Cardiac fibroblast (primary cell): Measurements from ENCODE around the gene RPL26.
"Not testable (repeated sequence)": the region's sequence is repeated elsewhere in the genome, so short reads cannot be mapped to it uniquely, and the experiment has no call there.

ENCODE experiments used
- DNase-seq, 2 donors: peaks; one replicate each; pipeline versions ENCODE4 v3.0.0 to v3.0.0-alpha.2; 2010; ENCODE audit warnings: low read depth in 2 of 2
- H3K4me3 ChIP-seq, 2 donors: replicated peaks in 1 of 2; 1 replicate in 1 of 2; 2 replicates in 1 of 2; pipeline ENCODE4 v1.5.1; 2011; ENCODE audit warnings: low read depth in 2 of 2, low read length in 2 of 2, mild to moderate bottlenecking in 2 of 2, moderate library complexity in 1 of 2
- TF ChIP-seq, protein P1 (sequence below): IDR thresholded peaks from one replicate; pipeline ENCODE4 v1.5.1; 2011; ENCODE audit warnings: low read depth, mild to moderate bottlenecking, low read length, inconsistent platforms

Gene RPL26

DNA sequence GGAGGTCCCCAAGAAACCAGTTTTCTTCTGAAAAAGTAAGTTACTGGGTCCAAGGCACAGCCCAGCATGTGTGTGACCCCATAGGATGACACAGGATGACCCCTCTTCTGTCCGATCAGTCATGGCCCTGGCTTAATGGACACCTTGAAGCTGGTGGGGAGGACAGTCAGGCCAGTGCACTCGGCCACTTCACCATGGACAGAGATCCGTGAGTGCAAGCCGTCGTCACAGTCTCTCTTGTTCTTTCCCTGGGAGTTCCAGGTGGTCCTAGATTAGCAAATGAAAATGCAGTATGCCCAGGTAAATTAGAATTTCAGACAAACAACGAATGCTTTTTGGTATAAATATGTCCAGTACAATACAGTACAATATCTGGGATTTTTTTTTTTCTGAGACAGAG is 16.0 kb upstream of the RPL26 start:
- TF ChIP-seq, protein P1, sequence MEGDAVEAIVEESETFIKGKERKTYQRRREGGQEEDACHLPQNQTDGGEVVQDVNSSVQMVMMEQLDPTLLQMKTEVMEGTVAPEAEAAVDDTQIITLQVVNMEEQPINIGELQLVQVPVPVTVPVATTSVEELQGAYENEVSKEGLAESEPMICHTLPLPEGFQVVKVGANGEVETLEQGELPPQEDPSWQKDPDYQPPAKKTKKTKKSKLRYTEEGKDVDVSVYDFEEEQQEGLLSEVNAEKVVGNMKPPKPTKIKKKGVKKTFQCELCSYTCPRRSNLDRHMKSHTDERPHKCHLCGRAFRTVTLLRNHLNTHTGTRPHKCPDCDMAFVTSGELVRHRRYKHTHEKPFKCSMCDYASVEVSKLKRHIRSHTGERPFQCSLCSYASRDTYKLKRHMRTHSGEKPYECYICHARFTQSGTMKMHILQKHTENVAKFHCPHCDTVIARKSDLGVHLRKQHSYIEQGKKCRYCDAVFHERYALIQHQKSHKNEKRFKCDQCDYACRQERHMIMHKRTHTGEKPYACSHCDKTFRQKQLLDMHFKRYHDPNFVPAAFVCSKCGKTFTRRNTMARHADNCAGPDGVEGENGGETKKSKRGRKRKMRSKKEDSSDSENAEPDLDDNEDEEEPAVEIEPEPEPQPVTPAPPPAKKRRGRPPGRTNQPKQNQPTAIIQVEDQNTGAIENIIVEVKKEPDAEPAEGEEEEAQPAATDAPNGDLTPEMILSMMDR: no peak
- no peak overlapping the region for H3K4me3 ChIP-seq
- no peak for DNase-seq

DNA sequence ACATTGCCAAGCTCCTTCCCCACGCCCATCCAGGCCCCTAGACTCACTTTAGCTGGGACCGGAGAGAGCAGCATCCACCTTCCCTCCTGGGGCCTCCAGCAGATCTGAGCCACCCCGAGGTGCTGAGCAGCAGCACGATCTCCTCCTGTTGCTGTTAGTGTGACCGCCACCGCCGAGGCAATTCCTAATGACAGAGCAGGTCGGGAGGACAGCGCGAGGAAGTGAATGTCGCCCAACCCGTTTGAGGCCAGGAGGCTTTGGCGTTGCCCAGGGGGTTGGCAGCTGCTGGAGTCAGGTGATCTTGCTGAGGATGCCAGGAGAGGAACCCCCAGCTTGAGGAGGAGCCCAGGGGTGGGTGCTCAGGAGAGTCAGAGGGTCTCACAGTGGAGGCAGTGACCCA is 14.6 kb upstream of the RPL26 start, which contains the start of gene RNF222:
RNF222 (minus strand) TSS at position 192 of the 400 bp plus-strand sequence. CDS start 4,366 bp downstream, outside the sequence.
- DNase-seq: no peak
- TF ChIP-seq, protein P1: no peak

DNA sequence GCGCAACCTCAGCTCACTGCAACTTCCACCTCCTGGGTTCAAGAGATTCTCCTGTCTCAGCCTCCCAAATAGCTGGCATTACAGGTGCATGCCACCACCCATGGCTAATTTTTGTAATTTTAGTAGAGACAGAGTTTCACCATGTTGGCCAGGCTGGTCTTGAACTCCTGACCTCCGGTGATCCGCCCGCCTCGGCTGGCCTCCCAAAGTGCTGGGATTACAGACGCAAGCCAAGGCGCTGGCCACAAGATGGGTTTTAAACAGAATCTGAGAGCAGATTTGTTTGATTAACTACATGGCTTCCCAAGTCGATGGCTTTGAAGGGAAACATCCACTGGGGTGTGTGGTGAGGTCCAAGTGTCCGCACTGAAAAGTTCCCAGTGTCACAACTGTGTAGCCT is 11.5 kb upstream of the RPL26 start:
- not testable (repeated sequence) for DNase-seq, H3K4me3 ChIP-seq

More for the DNA sequence above, 14.6 kb upstream of the RPL26 start, which contains the start of gene RNF222:
- H3K4me3 ChIP-seq: no peak within 1 kb of the TSS

DNA sequence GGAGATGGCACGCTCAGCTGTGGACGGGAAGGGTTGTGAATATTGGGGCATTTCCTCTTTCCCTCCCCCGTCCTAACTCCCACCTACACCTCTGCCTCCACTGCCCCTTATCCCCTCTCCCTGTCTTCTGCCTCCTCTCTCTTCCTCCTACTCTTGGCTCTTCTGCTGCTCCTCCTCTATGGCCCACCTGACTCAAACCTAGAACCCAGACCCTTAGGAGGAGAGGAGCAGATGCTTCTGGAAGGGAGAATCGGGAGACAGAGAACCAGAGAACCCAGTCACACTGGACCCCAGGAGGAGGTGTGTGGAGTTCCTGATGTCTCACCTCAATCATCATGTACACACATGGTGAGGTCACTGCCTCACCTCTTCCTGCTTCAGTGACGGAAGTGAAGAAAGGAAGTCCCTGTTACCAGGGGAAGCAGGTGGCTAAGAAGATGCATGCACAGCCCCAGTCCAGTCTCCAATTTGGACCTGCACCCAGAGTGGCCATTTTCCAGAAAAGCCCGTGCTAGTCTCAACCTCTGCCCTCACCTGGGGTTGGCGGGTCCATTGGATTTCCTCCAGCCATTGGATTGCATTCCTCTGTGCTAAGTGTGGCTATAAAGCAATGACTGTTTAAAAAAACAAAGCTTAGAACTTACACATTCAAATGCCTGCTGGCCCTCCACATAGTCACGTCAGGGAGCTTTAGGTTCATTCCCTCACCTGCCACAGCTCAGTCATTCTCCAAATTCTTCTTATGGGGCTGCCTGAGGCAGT is 10.7 kb upstream of the RPL26 start:
- TF ChIP-seq, protein P1: no peak
- peak in 1 of 2 donors; percentile 27 for DNase-seq
- H3K4me3 ChIP-seq: no peak overlapping the region

DNA sequence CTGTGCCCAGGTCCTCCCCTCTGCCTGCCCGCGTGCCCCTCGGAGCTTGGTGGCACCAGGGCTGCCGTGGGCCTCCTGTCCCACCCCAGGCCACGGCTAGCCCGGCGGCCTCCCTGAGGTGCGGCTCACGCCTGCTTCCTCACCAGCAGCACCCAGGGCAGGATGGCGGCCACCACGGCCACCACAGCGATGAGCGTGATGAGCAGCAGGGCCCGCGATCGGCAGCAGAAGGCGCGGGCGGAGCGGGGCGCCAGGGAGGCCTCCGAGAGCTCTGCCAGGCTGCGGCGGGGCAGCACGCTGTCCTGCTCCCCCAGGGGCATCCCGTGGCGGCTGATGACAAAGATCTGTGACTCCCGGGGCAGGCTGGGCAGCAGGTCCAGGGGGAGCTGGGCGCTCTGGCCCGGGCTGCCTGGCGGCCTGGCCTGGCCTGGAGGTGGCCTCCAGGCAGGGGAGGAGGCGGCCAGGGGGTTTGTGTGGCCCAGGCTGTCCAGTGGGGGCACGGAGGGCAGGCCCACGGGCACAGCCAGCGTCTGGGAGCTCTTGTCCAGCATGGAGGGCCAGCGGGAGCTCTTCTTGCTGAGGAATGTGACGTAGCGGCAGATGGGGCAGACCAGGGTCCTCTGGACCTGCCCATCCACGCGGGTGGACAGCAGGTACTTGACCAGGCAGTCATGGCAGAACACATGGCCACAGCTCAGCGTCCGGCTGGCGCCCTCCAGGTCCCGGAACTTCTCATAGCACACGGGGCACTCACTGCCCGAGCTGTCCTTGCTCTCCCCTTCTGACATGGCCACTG is 9.9 kb upstream of the RPL26 start:
- TF ChIP-seq, protein P1: no peak
- DNase-seq: no peak
- no peak overlapping the region for H3K4me3 ChIP-seq

DNA sequence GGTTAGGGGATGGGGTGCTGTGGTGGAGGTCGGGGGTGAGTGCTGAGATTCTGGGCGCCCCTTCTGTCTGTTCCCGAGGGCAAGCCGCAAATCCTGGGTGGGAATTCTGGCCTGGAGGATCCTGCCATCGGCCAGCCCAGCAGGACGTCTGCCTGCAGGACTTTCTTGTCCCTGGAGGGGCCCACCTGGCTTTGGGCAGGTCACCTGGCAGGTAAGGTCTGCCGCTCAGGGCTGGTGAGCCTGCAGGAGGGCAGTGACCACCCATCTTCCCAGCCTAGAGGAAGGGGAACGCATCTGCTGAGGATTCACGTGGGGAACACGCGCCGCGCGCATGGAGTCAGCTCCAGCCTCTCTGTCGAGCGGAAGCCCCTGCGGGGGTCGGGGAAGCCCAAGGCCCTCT is 9.3 kb upstream of the RPL26 start:
- H3K4me3 ChIP-seq: no peak overlapping the region
- TF ChIP-seq, protein P1: no peak
- DNase-seq: no peak

DNA sequence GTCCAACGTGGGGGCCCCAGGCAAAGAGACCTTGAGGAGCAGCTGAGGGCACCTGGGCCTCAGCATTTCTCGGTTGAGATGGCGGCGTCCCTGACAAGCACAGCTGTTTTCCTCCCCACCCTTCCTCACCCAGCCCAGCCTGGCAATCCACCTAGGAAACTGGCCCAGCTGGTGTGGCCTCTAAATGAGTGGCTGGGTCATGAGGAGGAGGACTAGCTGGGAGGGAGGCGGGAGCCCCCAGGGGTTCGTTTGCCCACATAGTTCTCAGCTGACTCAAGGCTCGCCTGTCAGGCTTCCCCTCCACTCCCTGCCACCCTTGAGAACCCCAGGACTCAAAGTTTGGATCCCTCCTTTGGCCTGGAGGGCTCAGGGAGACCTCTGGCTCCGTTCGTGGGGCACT is 8.7 kb upstream of the RPL26 start:
- TF ChIP-seq, protein P1: no peak
- DNase-seq: peak; percentile 29 to 39
- no peak overlapping the region for H3K4me3 ChIP-seq
